HG02870 (cell line): ENCODE results near the gene PRR23C.

Experiments used
- ATAC-seq: cut with Tn5 transposase; IDR thresholded peaks from one replicate; pipeline ENCODE4 v1.9.1; 2021; ENCODE audit warnings: mild to moderate bottlenecking, moderate library complexity; ENCODE audit not compliant: unreplicated experiment

PRR23C gene

DNA sequence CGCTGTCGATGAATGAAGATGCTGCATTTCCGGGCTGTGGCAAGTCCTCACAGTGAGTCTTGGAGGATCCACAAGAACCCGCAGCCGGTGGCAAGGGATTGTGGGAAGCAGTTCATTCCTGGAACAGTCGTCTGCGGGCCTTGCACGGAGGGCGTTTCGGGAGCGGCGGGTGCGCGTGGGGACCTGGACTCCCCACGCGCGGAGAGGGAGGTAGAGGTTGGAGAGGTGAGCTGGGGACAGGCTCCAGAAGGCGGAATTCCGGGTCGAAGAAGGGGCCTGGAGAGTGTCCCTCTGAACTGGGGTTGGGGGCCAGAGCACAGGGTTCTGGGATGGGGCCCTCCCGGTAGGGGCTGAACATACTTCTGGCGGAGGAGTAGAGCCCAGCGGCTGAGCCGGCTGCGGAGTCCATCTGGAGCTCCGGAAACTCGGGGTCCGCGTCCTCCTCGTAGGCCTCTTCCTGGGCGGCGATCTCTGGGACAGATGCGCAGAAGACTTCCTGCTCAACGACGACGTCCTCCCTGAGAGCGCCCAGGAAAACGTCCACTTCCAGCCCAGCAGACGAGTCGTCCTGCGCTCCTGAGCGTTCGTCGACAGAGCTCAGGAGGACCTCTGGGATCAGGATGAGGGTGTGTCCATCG lies 39.2 kb downstream of the PRR23C start:
- no peak for ATAC-seq

DNA sequence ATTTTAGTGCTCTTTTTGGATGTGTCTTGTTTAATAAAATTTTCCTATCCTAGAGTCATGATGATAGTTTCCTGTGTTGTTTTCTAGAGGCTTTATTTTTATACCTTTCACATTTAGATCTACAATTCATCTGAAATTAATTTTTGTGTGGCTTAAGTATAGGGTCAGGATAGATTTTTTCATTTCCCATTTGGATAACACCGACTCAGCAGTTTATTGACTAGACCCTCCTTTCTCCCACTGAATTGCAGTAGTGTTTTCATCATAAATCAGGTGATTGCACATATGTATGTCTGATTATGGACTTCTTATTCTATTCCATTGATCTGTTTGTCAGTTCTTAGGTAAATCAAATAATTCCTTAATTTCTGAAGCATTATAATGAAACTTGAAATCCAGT lies 49.0 kb downstream of the PRR23C start:
- ATAC-seq, result no peak
